HG02970 (cell line): Measurements from ENCODE around the gene ANKRD10.

Experiments
- ATAC-seq: cut with Tn5 transposase; IDR thresholded peaks from one replicate; pipeline ENCODE4 v1.9.1; 2021; ENCODE audit warnings: mild to moderate bottlenecking, moderate library complexity, moderate number of reproducible peaks; ENCODE audit not compliant: unreplicated experiment, low FRiP score

ANKRD10 gene

GRCh38 chr13:110835721-110836604 lies 78.9 kb downstream of the ANKRD10 start:
- no peak for ATAC-seq

- no peak for ATAC-seq
These were observed 80.3 kb downstream of the ANKRD10 start for GRCh38 chr13:110834572-110834971.

GRCh38 chr13:110832531-110832930 lies 82.3 kb downstream of the ANKRD10 start:
- no peak for ATAC-seq

GRCh38 chr13:110832205-110832479 lies 82.7 kb downstream of the ANKRD10 start:
- no peak for ATAC-seq

- no peak for ATAC-seq
These were observed 83.2 kb downstream of the ANKRD10 start for GRCh38 chr13:110831437-110832204.

- ATAC-seq = no peak
These were observed 84.0 kb downstream of the ANKRD10 start for GRCh38 chr13:110830800-110831371.

- ATAC-seq = no peak
These were observed 84.5 kb downstream of the ANKRD10 start for GRCh38 chr13:110830331-110830730.

- ATAC-seq = no peak
These were observed 85.4 kb downstream of the ANKRD10 start for GRCh38 chr13:110829486-110829885.

GRCh38 chr13:110828705-110829104 lies 86.2 kb downstream of the ANKRD10 start:
- no peak for ATAC-seq
